OCI-LY3 (cell line): ENCODE measurements around the gene MYO1E.

Source experiments
- EZH2phosphoT487 ChIP-seq: fragments of 200-600 bp; shearing (Covaris generic); IDR thresholded peaks from 2 replicates; pipeline ENCODE4 v1.6.1; 2018; ENCODE audit warnings: antibody characterized with exemption, mixed run types, low read depth
- TF ChIP-seq, protein P1 (sequence below): fragments of 200-600, 300-600 bp; sonication (generic); IDR thresholded peaks from 2 replicates; pipeline ENCODE4 v1.5.1; 2014; ENCODE audit warnings: antibody characterized with exemption, low read length, low read depth

GRCh38 chr15:59292442-59293151 is 80.1 kb downstream of the MYO1E start:
- TF ChIP-seq, protein P1, sequence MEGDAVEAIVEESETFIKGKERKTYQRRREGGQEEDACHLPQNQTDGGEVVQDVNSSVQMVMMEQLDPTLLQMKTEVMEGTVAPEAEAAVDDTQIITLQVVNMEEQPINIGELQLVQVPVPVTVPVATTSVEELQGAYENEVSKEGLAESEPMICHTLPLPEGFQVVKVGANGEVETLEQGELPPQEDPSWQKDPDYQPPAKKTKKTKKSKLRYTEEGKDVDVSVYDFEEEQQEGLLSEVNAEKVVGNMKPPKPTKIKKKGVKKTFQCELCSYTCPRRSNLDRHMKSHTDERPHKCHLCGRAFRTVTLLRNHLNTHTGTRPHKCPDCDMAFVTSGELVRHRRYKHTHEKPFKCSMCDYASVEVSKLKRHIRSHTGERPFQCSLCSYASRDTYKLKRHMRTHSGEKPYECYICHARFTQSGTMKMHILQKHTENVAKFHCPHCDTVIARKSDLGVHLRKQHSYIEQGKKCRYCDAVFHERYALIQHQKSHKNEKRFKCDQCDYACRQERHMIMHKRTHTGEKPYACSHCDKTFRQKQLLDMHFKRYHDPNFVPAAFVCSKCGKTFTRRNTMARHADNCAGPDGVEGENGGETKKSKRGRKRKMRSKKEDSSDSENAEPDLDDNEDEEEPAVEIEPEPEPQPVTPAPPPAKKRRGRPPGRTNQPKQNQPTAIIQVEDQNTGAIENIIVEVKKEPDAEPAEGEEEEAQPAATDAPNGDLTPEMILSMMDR, result no peak
- no peak for TF ChIP-seq EZH2phosphoT487
